Brain microvascular endothelial cell (primary cell): ENCODE measurements around the gene CYP2W1.

Experiments
- DNase-seq: peaks from one replicate; pipeline ENCODE4 v3.0.0-alpha.2; 2020
- H3K27ac ChIP-seq: fragments of 250-450 bp; sonication (Bioruptor Pico); 2 replicates; pipeline ENCODE4 v1.5.1; 2020; ENCODE audit warnings: mild to moderate bottlenecking, moderate library complexity
- H3K27me3 ChIP-seq: fragments of 250-450 bp; sonication (Bioruptor Pico); replicated peaks from 2 replicates; pipeline ENCODE4 v1.5.1; 2020; ENCODE audit warnings: mild to moderate bottlenecking
- H3K36me3 ChIP-seq: fragments of 250-450 bp; sonication (Bioruptor Pico); replicated peaks from 2 replicates; pipeline ENCODE4 v1.5.1; 2020; ENCODE audit warnings: mild to moderate bottlenecking
- H3K4me3 ChIP-seq: 2 replicates; pipeline ENCODE4 v1.5.1; 2011; ENCODE audit warnings: low read depth, mild to moderate bottlenecking, control low read depth, low read length, moderate library complexity
- CTCF ChIP-seq: IDR thresholded peaks from 2 replicates; pipeline ENCODE4 v1.5.1; 2011; ENCODE audit warnings: low read depth, mild to moderate bottlenecking, moderate library complexity, low read length, control low read depth, inconsistent platforms; ENCODE audit errors: missing control alignments
- in situ Hi-C: cut with HindIII; loops from 2 replicates; pipeline ENCODE4 v1.10.0; 2017; ENCODE audit warnings: low sequenced_read_pairs, low pct_ligation_motif_present

Gene CYP2W1

GRCh38 chr7:975702-976473 is 7.1 kb upstream of the CYP2W1 start:
- in situ Hi-C loops, result no loop called here
- no peak overlapping the region for H3K27ac ChIP-seq

GRCh38 chr7:976901-977325 is 6.1 kb upstream of the CYP2W1 start:
- TF ChIP-seq CTCF, result no peak
- in situ Hi-C loops, result no loop called here

More at GRCh38 chr7:975702-976473, 7.1 kb upstream of the CYP2W1 start:
- Histone ChIP-seq H3K27me3 (no peaks in the 10 kb centered on the region), H3K36me3 (peaks cover 21% of the 10 kb centered on the region), H3K4me3 (peak overlapping the region; percentile 47)
- no peak for TF ChIP-seq CTCF
- DNase-seq, result no peak

DNA sequence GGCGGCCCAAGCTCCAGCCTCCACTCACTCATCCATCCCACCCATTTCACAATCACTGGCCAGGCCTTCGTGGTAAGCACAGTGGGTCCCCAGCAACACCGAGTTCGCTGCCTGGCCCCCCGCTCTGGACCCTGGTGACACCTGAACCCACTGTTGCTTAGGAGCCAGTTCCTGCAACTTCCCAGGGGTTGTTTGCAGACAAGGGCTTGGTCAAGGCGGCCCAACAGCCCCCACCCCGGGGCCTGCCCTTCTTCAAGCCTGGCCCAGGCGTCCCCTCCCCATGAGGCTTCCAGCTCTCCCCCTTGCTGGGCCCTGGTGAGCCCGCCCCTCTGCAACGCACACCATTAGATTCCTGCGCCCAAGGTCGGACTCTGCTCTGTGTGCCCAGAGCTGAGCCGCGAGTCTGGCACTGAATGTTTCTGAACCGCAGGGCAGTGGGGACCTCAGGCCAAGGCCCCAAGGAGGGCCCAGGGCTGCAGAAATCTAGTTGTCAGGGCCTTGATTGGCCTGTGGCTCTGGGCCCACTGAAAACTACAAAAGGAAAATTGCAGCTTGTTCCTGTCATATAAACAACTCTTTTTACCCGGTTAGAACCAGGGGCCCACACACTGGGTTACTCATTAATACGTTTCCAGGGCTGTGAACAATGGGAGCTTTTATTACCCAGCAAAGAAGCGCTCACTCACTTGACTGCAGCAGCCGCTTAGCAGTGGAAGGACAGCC is 5.5 kb upstream of the CYP2W1 start:
- Histone ChIP-seq H3K36me3 (peaks cover 6% of the 10 kb centered on the region), H3K27ac (no peak overlapping the region), H3K4me3 (no peak overlapping the region), H3K27me3 (no peaks in the 10 kb centered on the region)
- TF ChIP-seq CTCF, result no peak
- DNase-seq, result no peak
- in situ Hi-C loops, result no loop called here

More at GRCh38 chr7:976901-977325, 6.1 kb upstream of the CYP2W1 start:
- no peak for DNase-seq
- Histone ChIP-seq H3K27me3 (no peaks in the 10 kb centered on the region), H3K36me3 (peaks cover 12% of the 10 kb centered on the region), H3K4me3 (no peak overlapping the region), H3K27ac (no peak overlapping the region)

DNA sequence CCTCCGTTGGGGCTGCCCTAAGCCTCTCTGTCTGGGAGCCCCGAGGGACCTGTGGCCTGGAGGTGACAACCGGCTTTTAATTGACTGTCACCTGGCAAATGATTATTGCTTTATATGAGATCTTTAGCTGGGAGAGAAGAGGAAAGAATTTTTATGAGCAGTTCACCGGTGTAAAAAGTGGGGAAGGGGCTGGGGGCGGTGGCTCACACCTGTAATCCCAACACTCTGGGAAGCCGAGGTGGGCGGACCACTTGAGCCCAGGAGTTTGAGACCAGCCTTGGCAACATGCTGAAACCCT is 5.0 kb upstream of the CYP2W1 start:
- no peak overlapping the region for H3K27ac ChIP-seq
- peaks cover under 1% of the 10 kb centered on the region for H3K36me3 ChIP-seq
- no peaks in the 10 kb centered on the region for H3K27me3 ChIP-seq
- in situ Hi-C loops, result no loop called here
- no peak for TF ChIP-seq CTCF
- no peak for DNase-seq
- H3K4me3 ChIP-seq, result no peak overlapping the region

DNA sequence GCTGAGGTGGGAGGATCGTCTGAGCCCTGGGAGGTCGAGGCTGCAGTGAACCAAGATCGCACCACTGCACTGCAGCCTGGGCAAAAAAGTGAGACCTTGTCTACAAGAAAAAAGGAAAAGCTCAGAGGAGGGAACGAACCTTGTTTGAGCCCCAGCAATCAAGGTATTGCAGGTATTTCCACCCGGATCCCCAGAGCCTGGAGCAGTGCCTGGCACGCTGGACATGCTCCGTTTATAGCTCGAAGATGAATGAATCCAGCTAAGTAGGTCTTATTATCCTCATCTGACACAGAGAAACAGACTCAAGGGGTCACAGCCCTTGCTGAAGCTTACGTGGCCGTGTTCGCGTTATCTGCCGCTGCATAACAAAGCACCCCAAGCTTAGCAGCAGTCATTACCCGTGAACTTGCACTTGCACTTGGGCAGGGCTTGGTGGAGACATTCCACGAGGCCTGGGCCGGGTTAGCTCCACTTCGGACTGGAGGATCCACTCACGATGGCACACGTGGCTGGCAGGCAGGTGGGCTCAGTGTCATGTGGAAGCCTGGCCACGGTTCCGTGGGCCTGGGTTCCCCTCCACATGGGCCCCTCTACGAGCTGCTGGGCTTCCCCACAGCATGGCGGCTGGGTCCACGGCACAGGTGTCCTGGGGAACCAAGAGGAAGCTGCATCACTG is 4.4 kb upstream of the CYP2W1 start:
- no peaks in the 10 kb centered on the region for H3K27me3 ChIP-seq
- DNase-seq, result no peak
- H3K4me3 ChIP-seq, result no peak overlapping the region
- TF ChIP-seq CTCF, result no peak
- in situ Hi-C loops, result no loop called here
- no peaks in the 10 kb centered on the region for H3K36me3 ChIP-seq
- no peak overlapping the region for H3K27ac ChIP-seq
